A549 treated with CORT108297 at 1 μM for 4 hours (cell line): ENCODE measurements around the gene EGR1. TPM values are rescaled to one million over a fixed set of nuclear protein-coding genes. Genes with fewer than 3 reads are reported as not detected.

Source experiments
- total RNA-seq: library from RNA; stranded (reverse); fragments of 200-300 nt; extraction: Qiagen RNA extraction; gene quantifications from 5 replicates; pipeline ENCODE4 v1.2.3, GENCODE V29; 2022

The EGR1 gene
- 7.1 to 12.8 TPM (median 9.9 TPM) in 5 replicates for total RNA-seq

DNA sequence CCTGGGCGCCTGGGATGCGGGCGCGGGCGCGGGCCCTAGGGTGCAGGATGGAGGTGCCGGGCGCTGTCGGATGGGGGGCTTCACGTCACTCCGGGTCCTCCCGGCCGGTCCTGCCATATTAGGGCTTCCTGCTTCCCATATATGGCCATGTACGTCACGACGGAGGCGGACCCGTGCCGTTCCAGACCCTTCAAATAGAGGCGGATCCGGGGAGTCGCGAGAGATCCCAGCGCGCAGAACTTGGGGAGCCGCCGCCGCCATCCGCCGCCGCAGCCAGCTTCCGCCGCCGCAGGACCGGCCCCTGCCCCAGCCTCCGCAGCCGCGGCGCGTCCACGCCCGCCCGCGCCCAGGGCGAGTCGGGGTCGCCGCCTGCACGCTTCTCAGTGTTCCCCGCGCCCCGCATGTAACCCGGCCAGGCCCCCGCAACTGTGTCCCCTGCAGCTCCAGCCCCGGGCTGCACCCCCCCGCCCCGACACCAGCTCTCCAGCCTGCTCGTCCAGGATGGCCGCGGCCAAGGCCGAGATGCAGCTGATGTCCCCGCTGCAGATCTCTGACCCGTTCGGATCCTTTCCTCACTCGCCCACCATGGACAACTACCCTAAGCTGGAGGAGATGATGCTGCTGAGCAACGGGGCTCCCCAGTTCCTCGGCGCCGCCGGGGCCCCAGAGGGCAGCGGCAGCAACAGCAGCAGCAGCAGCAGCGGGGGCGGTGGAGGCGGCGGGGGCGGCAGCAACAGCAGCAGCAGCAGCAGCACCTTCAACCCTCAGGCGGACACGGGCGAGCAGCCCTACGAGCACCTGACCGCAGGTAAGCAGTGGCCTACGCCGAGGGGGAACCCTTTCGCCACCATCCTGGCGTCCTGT lies at the start of gene EGR1:
TSS of gene EGR1 (plus strand) at position 219 of the 864 bp plus-strand sequence. CDS start at position 502, 283 bp downstream.

DNA sequence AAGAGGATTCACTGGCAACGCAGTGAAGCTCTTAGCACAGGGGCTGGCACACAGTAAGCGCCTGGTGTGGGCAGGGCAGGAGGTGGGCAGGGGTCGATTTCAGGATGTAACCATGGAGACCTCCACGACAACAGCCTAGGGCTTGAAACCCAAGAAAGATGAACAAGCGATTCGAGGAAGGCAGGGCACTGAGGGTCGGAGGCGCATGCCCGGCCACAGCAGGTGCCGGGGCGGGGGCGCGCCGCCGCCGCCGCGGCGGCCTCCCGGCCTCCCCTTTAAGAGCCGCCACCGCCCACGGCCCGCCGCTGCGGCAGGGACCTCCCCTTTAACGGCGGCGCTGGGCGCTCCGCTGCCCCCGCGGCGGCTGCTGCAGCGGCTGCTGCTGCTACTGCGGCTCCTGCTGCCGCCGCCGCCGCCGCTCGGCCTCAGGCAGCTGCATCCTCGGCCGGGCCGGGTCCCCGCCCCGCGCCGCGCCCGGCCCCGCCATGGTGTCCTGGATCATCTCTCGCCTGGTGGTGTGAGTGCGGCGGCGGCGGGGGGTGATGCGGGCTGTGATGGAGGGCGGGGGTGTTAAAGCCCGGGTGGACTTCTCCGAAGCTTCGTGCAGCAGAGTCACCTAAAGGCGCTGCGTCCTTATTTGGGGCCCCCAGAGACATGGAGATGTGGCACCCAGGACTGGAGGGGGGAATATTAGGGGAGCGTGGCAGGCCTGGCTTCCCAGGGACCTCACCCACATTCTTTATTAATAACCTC lies 26.4 kb upstream of the EGR1 start, which contains the start of gene REEP2:
TSS of gene REEP2 (plus strand) at position 334 of the 753 bp plus-strand sequence. CDS start at position 486, 152 bp downstream.

Other genes starting within 250 kb of the EGR1 start
- 0.08 to 0.14 TPM (median 0.12 TPM) in 4 of 5 replicates, not detected in the other for gene GFRA3, start 190.9 kb upstream of the EGR1 start, total RNA-seq
- gene CDC25C, start 133.7 kb upstream of the EGR1 start, total RNA-seq: 10.1 to 12.7 TPM (median 11.5 TPM) in 5 replicates
- 17.9 to 23.4 TPM (median 21.3 TPM) in 5 replicates for gene FAM53C, start 127.2 kb upstream of the EGR1 start, total RNA-seq
- gene KDM3B, start 112.8 kb upstream of the EGR1 start, total RNA-seq: 35.8 to 50.7 TPM (median 41.6 TPM) in 5 replicates
- 6.5 to 8.1 TPM (median 6.8 TPM) in 5 replicates for gene REEP2, start 26.4 kb upstream of the EGR1 start, total RNA-seq
- gene ETF1, start 77.8 kb downstream of the EGR1 start, total RNA-seq: 111 to 158 TPM (median 121 TPM) in 5 replicates
- 329 to 377 TPM (median 336 TPM) in 5 replicates for gene HSPA9, start 109.9 kb downstream of the EGR1 start, total RNA-seq